B cell (primary cell): ENCODE data around the gene SEMA3F.

Experiments used
- EZH2 ChIP-seq: IDR thresholded peaks from 2 replicates; pipeline ENCODE4 v1.6.1; 2012; ENCODE audit warnings: borderline replicate concordance, low read depth, mild to moderate bottlenecking, moderate library complexity, low read length; ENCODE audit not compliant: insufficient read depth, poor library complexity, severe bottlenecking
- TF ChIP-seq, protein P1 (sequence below): fragments of 200-600 bp; IDR thresholded peaks from one replicate; pipeline ENCODE4 v1.8.0; 2022; ENCODE audit warnings: antibody characterized with exemption, mild to moderate bottlenecking

- TF ChIP-seq, protein P1, sequence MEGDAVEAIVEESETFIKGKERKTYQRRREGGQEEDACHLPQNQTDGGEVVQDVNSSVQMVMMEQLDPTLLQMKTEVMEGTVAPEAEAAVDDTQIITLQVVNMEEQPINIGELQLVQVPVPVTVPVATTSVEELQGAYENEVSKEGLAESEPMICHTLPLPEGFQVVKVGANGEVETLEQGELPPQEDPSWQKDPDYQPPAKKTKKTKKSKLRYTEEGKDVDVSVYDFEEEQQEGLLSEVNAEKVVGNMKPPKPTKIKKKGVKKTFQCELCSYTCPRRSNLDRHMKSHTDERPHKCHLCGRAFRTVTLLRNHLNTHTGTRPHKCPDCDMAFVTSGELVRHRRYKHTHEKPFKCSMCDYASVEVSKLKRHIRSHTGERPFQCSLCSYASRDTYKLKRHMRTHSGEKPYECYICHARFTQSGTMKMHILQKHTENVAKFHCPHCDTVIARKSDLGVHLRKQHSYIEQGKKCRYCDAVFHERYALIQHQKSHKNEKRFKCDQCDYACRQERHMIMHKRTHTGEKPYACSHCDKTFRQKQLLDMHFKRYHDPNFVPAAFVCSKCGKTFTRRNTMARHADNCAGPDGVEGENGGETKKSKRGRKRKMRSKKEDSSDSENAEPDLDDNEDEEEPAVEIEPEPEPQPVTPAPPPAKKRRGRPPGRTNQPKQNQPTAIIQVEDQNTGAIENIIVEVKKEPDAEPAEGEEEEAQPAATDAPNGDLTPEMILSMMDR: no peak
- no peak for TF ChIP-seq EZH2
These were observed 10.1 kb downstream of the SEMA3F start for GRCh38 chr3:50164984-50165909.
